Smooth muscle cell of the brain vasculature (primary cell): ENCODE data around the gene NAPG.
A peak's percentile ranks its signal among the peaks of the same experiment; 100 is the strongest.
"Not testable (repeated sequence)": the region's sequence is repeated elsewhere in the genome, so short reads cannot be mapped to it uniquely, and the experiment has no call there.

Experiments
- DNase-seq: peaks from one replicate; pipeline ENCODE4 v3.0.0-alpha.2; 2012; ENCODE audit warnings: low read depth, low spot score

The NAPG gene

GRCh38 chr18:10525697-10526560 is at the start of gene NAPG:
Gene NAPG, plus strand, starts transcription at chr18:10526027. Its CDS starts 76 bp downstream, at chr18:10526103.
- peak; percentile 78 for DNase-seq

- no peak for DNase-seq
Observed at GRCh38 chr18:10476338-10476791, 49.5 kb upstream of the NAPG start.

- no peak for DNase-seq
Observed at GRCh38 chr18:10477121-10477862, 48.5 kb upstream of the NAPG start.

- no peak for DNase-seq
Observed at GRCh38 chr18:10477863-10478260, 48.0 kb upstream of the NAPG start.

GRCh38 chr18:10481831-10482230 is 44.0 kb upstream of the NAPG start:
- DNase-seq = no peak

GRCh38 chr18:10482363-10482984 is 43.4 kb upstream of the NAPG start:
- no peak for DNase-seq

GRCh38 chr18:10482985-10483949 is 42.6 kb upstream of the NAPG start:
- no peak for DNase-seq

- no peak for DNase-seq
Observed at GRCh38 chr18:10485475-10485874, 40.4 kb upstream of the NAPG start.

- DNase-seq = no peak
Observed at GRCh38 chr18:10486362-10486761, 39.5 kb upstream of the NAPG start.

GRCh38 chr18:10487154-10487553 is 38.7 kb upstream of the NAPG start:
- no peak for DNase-seq

- DNase-seq = peak; percentile 4
Observed at GRCh38 chr18:10488017-10488416, 37.8 kb upstream of the NAPG start.

GRCh38 chr18:10490401-10491165 is 35.2 kb upstream of the NAPG start:
- DNase-seq = no peak

- DNase-seq = no peak
Observed at GRCh38 chr18:10495936-10496335, 29.9 kb upstream of the NAPG start.

- no peak for DNase-seq
Observed at GRCh38 chr18:10497206-10497749, 28.5 kb upstream of the NAPG start.

- DNase-seq = no peak
Observed at GRCh38 chr18:10499230-10499629, 26.6 kb upstream of the NAPG start.

GRCh38 chr18:10500038-10500437 is 25.8 kb upstream of the NAPG start:
- DNase-seq = no peak

GRCh38 chr18:10504723-10505122 is 21.1 kb upstream of the NAPG start:
- no peak for DNase-seq

- not testable (repeated sequence) for DNase-seq
Observed at GRCh38 chr18:10505892-10506291, 19.9 kb upstream of the NAPG start.

GRCh38 chr18:10508591-10508990 is 17.2 kb upstream of the NAPG start:
- DNase-seq = no peak

- no peak for DNase-seq
Observed at GRCh38 chr18:10511236-10511635, 14.6 kb upstream of the NAPG start.
